Measurements from ENCODE around the gene SBNO2. TPM values are rescaled to one million over a fixed set of nuclear protein-coding genes. Genes with fewer than 3 reads are reported as not detected.

SBNO2 gene
- total RNA-seq, 1 donor from 2014 or later: 46.4 TPM

DNA sequence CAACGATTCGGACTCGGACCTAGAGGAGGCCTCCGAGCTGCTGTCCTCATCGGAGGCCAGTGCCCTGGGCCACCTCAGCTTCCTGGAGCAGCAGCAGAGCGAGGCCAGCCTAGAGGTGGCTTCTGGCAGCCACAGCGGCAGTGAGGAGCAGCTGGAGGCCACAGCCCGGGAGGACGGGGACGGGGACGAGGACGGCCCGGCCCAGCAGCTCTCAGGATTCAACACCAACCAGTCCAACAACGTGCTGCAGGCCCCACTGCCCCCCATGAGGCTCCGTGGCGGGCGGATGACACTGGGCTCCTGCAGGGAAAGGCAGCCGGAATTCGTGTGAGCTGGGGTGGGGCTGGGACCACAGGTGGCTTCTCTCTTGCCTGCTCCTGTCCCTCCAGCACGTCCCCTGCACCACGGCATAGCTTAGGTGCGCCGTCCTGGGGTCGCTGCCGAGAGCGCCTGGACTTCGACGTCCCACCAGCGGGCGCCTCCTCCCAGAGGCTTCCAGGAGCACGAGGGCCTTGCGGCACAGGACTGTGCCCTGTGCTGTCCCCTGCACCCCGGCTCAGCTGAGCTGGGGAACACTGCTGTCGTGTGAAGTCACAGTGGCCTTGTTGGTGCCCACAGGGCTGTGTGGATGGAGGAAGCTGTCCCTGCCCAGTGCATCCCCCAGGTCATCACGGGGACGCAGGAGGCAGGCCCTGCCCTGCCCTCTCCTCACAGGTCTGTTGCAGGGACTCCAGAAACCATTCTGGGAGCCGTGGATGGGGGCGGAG lies 88.2 kb downstream of the SBNO2 start:
- H3K27ac Mint-ChIP-seq (ENCODE audit: unreplicated experiment): no peak overlapping the region
- no peaks in the 10 kb centered on the region for H3K9me3 Mint-ChIP-seq (ENCODE audit: unreplicated experiment)
- H3K36me3 Mint-ChIP-seq (ENCODE audit: low read depth, unreplicated experiment): peaks cover 8% of the 10 kb centered on the region
- no peak for DNase-seq (ENCODE audit: low spot score)
- H3K27me3 Mint-ChIP-seq (ENCODE audit: unreplicated experiment): peaks cover 16% of the 10 kb centered on the region
- H3K4me3 Mint-ChIP-seq (ENCODE audit: unreplicated experiment): no peak overlapping the region
- no peak for TF ChIP-seq CTCF (IDR thresholded peaks at IDR 0.05; ENCODE audit: unreplicated experiment)
- no peaks in the 10 kb centered on the region for H3K4me1 Mint-ChIP-seq (ENCODE audit: unreplicated experiment)

GRCh38 chr19:1085053-1085658 lies 88.9 kb downstream of the SBNO2 start:
- no peak for TF ChIP-seq CTCF (IDR thresholded peaks at IDR 0.05; ENCODE audit: unreplicated experiment)
- Mint-ChIP-seq H3K9me3 (ENCODE audit: unreplicated experiment) (no peaks in the 10 kb centered on the region), H3K36me3 (ENCODE audit: low read depth, unreplicated experiment) (peaks cover 8% of the 10 kb centered on the region), H3K4me3 (ENCODE audit: unreplicated experiment) (no peak overlapping the region), H3K4me1 (ENCODE audit: unreplicated experiment) (no peaks in the 10 kb centered on the region), H3K27ac (ENCODE audit: unreplicated experiment) (no peak overlapping the region), H3K27me3 (ENCODE audit: unreplicated experiment) (peaks cover 16% of the 10 kb centered on the region)
- DNase-seq (ENCODE audit: low spot score): no peak

- no peak for DNase-seq (ENCODE audit: low spot score)
- peaks cover 8% of the 10 kb centered on the region for H3K36me3 Mint-ChIP-seq (ENCODE audit: low read depth, unreplicated experiment)
- peaks cover 16% of the 10 kb centered on the region for H3K27me3 Mint-ChIP-seq (ENCODE audit: unreplicated experiment)
- no peaks in the 10 kb centered on the region for H3K9me3 Mint-ChIP-seq (ENCODE audit: unreplicated experiment)
- peak overlapping the region; percentile 9 for H3K27ac Mint-ChIP-seq (ENCODE audit: unreplicated experiment)
- no peak for TF ChIP-seq CTCF (IDR thresholded peaks at IDR 0.05; ENCODE audit: unreplicated experiment)
- no peaks in the 10 kb centered on the region for H3K4me1 Mint-ChIP-seq (ENCODE audit: unreplicated experiment)
- no peak overlapping the region for H3K4me3 Mint-ChIP-seq (ENCODE audit: unreplicated experiment)
Measured at GRCh38 chr19:1084024-1084868, 89.8 kb downstream of the SBNO2 start.

- Mint-ChIP-seq H3K4me3 (ENCODE audit: unreplicated experiment) (no peak overlapping the region), H3K27me3 (ENCODE audit: unreplicated experiment) (peaks cover 16% of the 10 kb centered on the region)
Measured at GRCh38 chr19:1082928-1083816, 90.9 kb downstream of the SBNO2 start.

More at GRCh38 chr19:1082928-1083816, 90.9 kb downstream of the SBNO2 start:
- Mint-ChIP-seq H3K27ac (ENCODE audit: unreplicated experiment) (no peak overlapping the region), H3K36me3 (ENCODE audit: low read depth, unreplicated experiment) (peaks cover 8% of the 10 kb centered on the region), H3K4me1 (ENCODE audit: unreplicated experiment) (no peaks in the 10 kb centered on the region), H3K9me3 (ENCODE audit: unreplicated experiment) (no peaks in the 10 kb centered on the region)
- no peak for DNase-seq (ENCODE audit: low spot score)
- no peak for TF ChIP-seq CTCF (IDR thresholded peaks at IDR 0.05; ENCODE audit: unreplicated experiment)

Measured in endothelial cell (in vitro differentiated cells).